Neural cell (in vitro differentiated cells): ENCODE data around the gene TMEM190.

Source experiments
- CTCF ChIP-seq: fragments of 450-650 bp; IDR thresholded peaks from 2 replicates; pipeline ENCODE4 v1.5.1; 2014; ENCODE audit warnings: antibody characterized with exemption, mild to moderate bottlenecking, moderate library complexity; ENCODE audit not compliant: poor library complexity, severe bottlenecking
- EP300 ChIP-seq: fragments of 450-650 bp; conservative IDR thresholded peaks from 2 replicates; pipeline ENCODE4 v1.6.1; 2014; ENCODE audit warnings: antibody characterized with exemption, mild to moderate bottlenecking, moderate library complexity; ENCODE audit not compliant: poor library complexity, severe bottlenecking
- EZH2 ChIP-seq: fragments of 200-600, 300-800 bp; shearing (Covaris generic), sonication (generic); IDR thresholded peaks from 2 replicates; pipeline ENCODE4 v1.6.1; 2014; ENCODE audit warnings: antibody characterized with exemption, low read length, borderline replicate concordance, mild to moderate bottlenecking; ENCODE audit not compliant: insufficient read depth, poor library complexity, severe bottlenecking
- MXI1 ChIP-seq: fragments of 450-650 bp; conservative IDR thresholded peaks from 2 replicates; pipeline ENCODE4 v1.6.1; 2014; ENCODE audit warnings: antibody characterized with exemption, mild to moderate bottlenecking; ENCODE audit not compliant: poor library complexity, severe bottlenecking
- POLR2AphosphoS5 ChIP-seq: IDR thresholded peaks from 2 replicates; pipeline ENCODE4 v1.6.1; 2012
- RAD21 ChIP-seq: fragments of 450-650 bp; conservative IDR thresholded peaks from 2 replicates; pipeline ENCODE4 v1.6.1; 2014; ENCODE audit warnings: antibody characterized with exemption, mild to moderate bottlenecking, moderate library complexity
- REST ChIP-seq: IDR thresholded peaks from 2 replicates; pipeline ENCODE4 v1.6.1; 2012; ENCODE audit warnings: borderline replicate concordance
- SMC3 ChIP-seq: fragments of 450-650 bp; conservative IDR thresholded peaks from 2 replicates; pipeline ENCODE4 v1.6.1; 2014; ENCODE audit warnings: antibody characterized with exemption, mild to moderate bottlenecking, moderate library complexity; ENCODE audit not compliant: poor library complexity

GRCh38 chr19:55419624-55420236 is 43.1 kb downstream of the TMEM190 start:
- no peak for TF ChIP-seq CTCF
- TF ChIP-seq SMC3: no peak
- no peak for TF ChIP-seq EP300
- TF ChIP-seq EZH2: no peak
- no peak for TF ChIP-seq POLR2AphosphoS5
- no peak for TF ChIP-seq RAD21
- TF ChIP-seq MXI1: no peak
- no peak for TF ChIP-seq REST
